ENCODE measurements around the gene CIART. TPM values are rescaled to one million over a fixed set of nuclear protein-coding genes. Genes with fewer than 3 reads are reported as not detected.

CIART gene
- total and polyA plus RNA-seq, 2 of the 8 experiments (the other 6 are each of a cell fraction or from before 2014, with no cell fraction given): 9.6 to 33.3 TPM

DNA sequence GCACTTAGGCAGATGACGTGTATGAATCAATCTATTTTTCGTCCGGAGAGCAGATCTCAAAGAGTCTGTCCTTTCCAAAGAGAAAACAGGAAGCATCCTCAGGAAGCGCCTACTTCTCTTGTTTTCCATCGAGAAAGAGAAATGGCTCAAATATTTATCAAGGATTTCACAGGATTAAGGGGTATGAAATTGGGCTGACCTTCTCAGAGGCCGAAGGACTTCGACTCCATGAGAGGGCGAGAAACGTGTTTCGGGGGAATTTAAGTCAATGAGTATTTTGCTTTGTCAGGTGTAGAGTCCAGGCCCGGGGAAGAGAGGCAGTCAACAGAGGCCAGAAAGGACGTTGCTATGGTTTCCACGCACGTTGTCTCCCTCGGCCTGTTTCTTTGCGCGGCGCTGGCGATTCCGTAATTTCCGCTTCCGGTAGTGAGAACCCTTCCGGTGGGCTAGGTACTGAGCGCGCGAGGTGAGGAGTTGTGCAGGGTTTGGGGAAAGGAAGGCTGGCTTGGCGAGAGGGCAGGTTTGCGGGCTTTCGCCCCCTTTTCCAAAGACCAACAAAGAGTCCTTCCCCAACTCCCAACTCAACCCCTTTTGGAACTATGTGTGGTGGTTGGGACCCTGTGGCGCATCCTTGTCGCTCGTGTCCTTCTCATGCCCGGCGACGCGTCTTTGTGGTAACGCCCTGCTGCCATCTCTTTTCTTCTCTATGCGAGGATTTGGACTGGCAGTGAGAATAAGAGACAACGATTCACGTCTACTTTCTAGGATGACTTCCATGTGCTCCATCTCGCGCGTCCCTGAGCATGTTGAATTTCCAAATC is 11.3 kb downstream of the CIART start, which contains the start of gene MRPS21 (continued):
- peak; percentile 85 for TF ChIP-seq TBP (IDR thresholded peaks at IDR 0.05; ENCODE audit: low read depth, low read length)
- TF ChIP-seq CHD2 (IDR thresholded peaks at IDR 0.05; ENCODE audit: low read length): 0 out of 2 replicates have a peak, but pooled peaks have one; percentile 39
- peak; percentile 20; the same call in 1 of the 2 replicates for TF ChIP-seq YY1 (IDR thresholded peaks at IDR 0.05; ENCODE audit: low read depth, low read length)
- TF ChIP-seq KDM5A (IDR thresholded peaks at IDR 0.05; ENCODE audit: low read length): peak; percentile 36
- peak; percentile 36 for TF ChIP-seq BACH1 (IDR thresholded peaks at IDR 0.05; ENCODE audit: low read length)
- TF ChIP-seq, protein P1, sequence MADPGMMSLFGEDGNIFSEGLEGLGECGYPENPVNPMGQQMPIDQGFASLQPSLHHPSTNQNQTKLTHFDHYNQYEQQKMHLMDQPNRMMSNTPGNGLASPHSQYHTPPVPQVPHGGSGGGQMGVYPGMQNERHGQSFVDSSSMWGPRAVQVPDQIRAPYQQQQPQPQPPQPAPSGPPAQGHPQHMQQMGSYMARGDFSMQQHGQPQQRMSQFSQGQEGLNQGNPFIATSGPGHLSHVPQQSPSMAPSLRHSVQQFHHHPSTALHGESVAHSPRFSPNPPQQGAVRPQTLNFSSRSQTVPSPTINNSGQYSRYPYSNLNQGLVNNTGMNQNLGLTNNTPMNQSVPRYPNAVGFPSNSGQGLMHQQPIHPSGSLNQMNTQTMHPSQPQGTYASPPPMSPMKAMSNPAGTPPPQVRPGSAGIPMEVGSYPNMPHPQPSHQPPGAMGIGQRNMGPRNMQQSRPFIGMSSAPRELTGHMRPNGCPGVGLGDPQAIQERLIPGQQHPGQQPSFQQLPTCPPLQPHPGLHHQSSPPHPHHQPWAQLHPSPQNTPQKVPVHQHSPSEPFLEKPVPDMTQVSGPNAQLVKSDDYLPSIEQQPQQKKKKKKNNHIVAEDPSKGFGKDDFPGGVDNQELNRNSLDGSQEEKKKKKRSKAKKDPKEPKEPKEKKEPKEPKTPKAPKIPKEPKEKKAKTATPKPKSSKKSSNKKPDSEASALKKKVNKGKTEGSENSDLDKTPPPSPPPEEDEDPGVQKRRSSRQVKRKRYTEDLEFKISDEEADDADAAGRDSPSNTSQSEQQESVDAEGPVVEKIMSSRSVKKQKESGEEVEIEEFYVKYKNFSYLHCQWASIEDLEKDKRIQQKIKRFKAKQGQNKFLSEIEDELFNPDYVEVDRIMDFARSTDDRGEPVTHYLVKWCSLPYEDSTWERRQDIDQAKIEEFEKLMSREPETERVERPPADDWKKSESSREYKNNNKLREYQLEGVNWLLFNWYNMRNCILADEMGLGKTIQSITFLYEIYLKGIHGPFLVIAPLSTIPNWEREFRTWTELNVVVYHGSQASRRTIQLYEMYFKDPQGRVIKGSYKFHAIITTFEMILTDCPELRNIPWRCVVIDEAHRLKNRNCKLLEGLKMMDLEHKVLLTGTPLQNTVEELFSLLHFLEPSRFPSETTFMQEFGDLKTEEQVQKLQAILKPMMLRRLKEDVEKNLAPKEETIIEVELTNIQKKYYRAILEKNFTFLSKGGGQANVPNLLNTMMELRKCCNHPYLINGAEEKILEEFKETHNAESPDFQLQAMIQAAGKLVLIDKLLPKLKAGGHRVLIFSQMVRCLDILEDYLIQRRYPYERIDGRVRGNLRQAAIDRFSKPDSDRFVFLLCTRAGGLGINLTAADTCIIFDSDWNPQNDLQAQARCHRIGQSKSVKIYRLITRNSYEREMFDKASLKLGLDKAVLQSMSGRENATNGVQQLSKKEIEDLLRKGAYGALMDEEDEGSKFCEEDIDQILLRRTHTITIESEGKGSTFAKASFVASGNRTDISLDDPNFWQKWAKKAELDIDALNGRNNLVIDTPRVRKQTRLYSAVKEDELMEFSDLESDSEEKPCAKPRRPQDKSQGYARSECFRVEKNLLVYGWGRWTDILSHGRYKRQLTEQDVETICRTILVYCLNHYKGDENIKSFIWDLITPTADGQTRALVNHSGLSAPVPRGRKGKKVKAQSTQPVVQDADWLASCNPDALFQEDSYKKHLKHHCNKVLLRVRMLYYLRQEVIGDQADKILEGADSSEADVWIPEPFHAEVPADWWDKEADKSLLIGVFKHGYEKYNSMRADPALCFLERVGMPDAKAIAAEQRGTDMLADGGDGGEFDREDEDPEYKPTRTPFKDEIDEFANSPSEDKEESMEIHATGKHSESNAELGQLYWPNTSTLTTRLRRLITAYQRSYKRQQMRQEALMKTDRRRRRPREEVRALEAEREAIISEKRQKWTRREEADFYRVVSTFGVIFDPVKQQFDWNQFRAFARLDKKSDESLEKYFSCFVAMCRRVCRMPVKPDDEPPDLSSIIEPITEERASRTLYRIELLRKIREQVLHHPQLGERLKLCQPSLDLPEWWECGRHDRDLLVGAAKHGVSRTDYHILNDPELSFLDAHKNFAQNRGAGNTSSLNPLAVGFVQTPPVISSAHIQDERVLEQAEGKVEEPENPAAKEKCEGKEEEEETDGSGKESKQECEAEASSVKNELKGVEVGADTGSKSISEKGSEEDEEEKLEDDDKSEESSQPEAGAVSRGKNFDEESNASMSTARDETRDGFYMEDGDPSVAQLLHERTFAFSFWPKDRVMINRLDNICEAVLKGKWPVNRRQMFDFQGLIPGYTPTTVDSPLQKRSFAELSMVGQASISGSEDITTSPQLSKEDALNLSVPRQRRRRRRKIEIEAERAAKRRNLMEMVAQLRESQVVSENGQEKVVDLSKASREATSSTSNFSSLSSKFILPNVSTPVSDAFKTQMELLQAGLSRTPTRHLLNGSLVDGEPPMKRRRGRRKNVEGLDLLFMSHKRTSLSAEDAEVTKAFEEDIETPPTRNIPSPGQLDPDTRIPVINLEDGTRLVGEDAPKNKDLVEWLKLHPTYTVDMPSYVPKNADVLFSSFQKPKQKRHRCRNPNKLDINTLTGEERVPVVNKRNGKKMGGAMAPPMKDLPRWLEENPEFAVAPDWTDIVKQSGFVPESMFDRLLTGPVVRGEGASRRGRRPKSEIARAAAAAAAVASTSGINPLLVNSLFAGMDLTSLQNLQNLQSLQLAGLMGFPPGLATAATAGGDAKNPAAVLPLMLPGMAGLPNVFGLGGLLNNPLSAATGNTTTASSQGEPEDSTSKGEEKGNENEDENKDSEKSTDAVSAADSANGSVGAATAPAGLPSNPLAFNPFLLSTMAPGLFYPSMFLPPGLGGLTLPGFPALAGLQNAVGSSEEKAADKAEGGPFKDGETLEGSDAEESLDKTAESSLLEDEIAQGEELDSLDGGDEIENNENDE (IDR thresholded peaks at IDR 0.05; ENCODE audit: insufficient replicate concordance, low read length): no peak
- TF ChIP-seq KDM4A (IDR thresholded peaks at IDR 0.05; ENCODE audit: low read depth, low read length, severe bottlenecking): peak; percentile 78
- TF ChIP-seq E2F6 (IDR thresholded peaks at IDR 0.05): peak; percentile 41; the same call in 1 of the 2 replicates
- TF ChIP-seq, protein P2, sequence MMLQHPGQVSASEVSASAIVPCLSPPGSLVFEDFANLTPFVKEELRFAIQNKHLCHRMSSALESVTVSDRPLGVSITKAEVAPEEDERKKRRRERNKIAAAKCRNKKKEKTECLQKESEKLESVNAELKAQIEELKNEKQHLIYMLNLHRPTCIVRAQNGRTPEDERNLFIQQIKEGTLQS (IDR thresholded peaks at IDR 0.05; ENCODE audit: insufficient read depth, low read depth, low read length): no peak
